ENCODE results near the gene GLG1. TPM values are rescaled to one million over a fixed set of nuclear protein-coding genes. Genes with fewer than 3 reads are reported as not detected.
A peak's percentile ranks its signal among the peaks of the same experiment; 100 is the strongest.
"Not testable (repeated sequence)": the region's sequence is repeated elsewhere in the genome, so short reads cannot be mapped to it uniquely, and the experiment has no call there.

Gene GLG1
- total RNA-seq, 1 experiment from 2014 or later: 117 TPM

DNA sequence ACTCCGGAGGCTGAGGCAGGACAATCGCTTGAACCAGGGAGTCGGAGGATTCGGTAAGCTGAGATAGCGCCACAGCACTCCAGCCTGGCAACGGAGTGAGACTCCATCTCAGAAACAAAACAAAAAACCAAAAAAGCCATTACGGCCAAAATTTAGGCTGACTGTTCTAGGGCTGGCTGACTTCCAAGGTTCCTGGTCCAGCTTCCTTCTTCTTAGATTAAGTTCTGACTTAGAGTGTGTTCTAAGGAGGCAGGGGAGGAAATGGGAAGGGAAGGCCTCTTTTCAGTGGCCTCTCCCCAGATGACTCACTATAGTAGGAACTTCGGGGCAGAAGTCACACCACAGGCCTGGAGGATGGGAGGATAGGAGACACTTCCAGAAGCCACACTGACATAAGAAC, 157.9 kb downstream of the GLG1 start:
- H3K4me1 ChIP-seq (replicated peaks; ENCODE audit: insufficient read depth): peaks cover 37% of the 10 kb centered on the region
- peaks cover 7% of the 10 kb centered on the region; the same call in 1 of the 2 replicates for H3K36me3 ChIP-seq (ENCODE audit: low read depth)
- H3F3A ChIP-seq (ENCODE audit: insufficient read depth, low read depth): peaks cover 28% of the 10 kb centered on the region; the same call in 1 of the 2 replicates
- intact Hi-C loops (cut with micrococcal nuclease; ENCODE audit: unreplicated experiment): loop anchor here (5.0 kb wide), 1 partner anchor 158 kb away; the partner anchor contains the start of gene GLG1
- ChIA-PET POLR2A (ENCODE audit: unreplicated experiment) (interaction anchor here (0.6 to 0.7 kb wide), 3 partner anchors 13 to 112 kb away, joined by 3 read pairs; no protein-coding TSS in a partner anchor), CTCF (interaction anchor here (0.6 kb wide), 2 partner anchors 26 to 276 kb away, joined by 3 to 9 read pairs; no protein-coding TSS in a partner anchor)
- no TSS peak for BruUV-seq (replicated peaks)
- peak; percentile 63 to 80 for DNase-seq
- H2AFZ ChIP-seq: no peak overlapping the region
- TF ChIP-seq EZH2 (IDR thresholded peaks at IDR 0.05; ENCODE audit: low read depth): no peak
- TF ChIP-seq, protein P1, sequence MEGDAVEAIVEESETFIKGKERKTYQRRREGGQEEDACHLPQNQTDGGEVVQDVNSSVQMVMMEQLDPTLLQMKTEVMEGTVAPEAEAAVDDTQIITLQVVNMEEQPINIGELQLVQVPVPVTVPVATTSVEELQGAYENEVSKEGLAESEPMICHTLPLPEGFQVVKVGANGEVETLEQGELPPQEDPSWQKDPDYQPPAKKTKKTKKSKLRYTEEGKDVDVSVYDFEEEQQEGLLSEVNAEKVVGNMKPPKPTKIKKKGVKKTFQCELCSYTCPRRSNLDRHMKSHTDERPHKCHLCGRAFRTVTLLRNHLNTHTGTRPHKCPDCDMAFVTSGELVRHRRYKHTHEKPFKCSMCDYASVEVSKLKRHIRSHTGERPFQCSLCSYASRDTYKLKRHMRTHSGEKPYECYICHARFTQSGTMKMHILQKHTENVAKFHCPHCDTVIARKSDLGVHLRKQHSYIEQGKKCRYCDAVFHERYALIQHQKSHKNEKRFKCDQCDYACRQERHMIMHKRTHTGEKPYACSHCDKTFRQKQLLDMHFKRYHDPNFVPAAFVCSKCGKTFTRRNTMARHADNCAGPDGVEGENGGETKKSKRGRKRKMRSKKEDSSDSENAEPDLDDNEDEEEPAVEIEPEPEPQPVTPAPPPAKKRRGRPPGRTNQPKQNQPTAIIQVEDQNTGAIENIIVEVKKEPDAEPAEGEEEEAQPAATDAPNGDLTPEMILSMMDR (conservative IDR thresholded peaks at IDR 0.05): no peak
- H3K9me2 ChIP-seq (ENCODE audit: insufficient read depth): no peaks in the 10 kb centered on the region
- H3K4me2 ChIP-seq: peak overlapping the region; percentile 29
- H3K27me3 ChIP-seq (ENCODE audit: insufficient read depth, low read depth): no peaks in the 10 kb centered on the region
- no peak overlapping the region for H3K4me3 ChIP-seq
- H4K20me1 ChIP-seq (ENCODE audit: insufficient read depth): no peaks in the 10 kb centered on the region
- H3K79me2 ChIP-seq (ENCODE audit: low read depth): no peaks in the 10 kb centered on the region
- peak overlapping the region; percentile 53 for H3K27ac ChIP-seq
- H3K9me3 ChIP-seq (ENCODE audit: insufficient read depth, low read depth): no peaks in the 10 kb centered on the region

DNA sequence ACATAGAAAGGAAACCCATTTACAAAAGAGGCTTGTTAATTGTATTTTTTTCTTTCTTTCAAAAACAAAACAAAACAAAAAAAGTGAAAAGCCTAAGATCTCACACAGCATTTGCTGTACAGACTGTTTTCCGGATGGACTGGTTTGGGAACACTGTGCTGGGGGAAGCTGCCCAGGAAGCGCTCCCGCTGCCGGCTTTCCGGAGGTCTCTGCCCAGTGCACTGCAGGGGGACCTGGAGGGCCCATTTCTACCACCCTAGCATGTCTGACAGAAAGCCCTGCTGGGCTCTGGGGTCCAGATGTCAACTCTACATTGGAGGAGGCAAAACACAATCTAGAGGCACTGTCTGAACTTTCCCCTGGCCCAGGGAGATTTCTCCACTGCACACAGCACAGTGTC, 159.3 kb downstream of the GLG1 start:
- intact Hi-C loops (cut with micrococcal nuclease; ENCODE audit: unreplicated experiment): loop anchor here (5.0 kb wide), 1 partner anchor 160 kb away; the partner anchor contains the start of gene GLG1
- Histone ChIP-seq H3K4me2 (no peak overlapping the region), H3K9me2 (ENCODE audit: insufficient read depth) (no peaks in the 10 kb centered on the region), H3K79me2 (ENCODE audit: low read depth) (no peaks in the 10 kb centered on the region), H3K36me3 (ENCODE audit: low read depth) (peaks cover 3% of the 10 kb centered on the region; the same call in 1 of the 2 replicates), H3F3A (ENCODE audit: insufficient read depth, low read depth) (peaks cover 28% of the 10 kb centered on the region; the same call in 1 of the 2 replicates), H4K20me1 (ENCODE audit: insufficient read depth) (no peaks in the 10 kb centered on the region), H3K4me3 (no peak overlapping the region), H3K4me1 (replicated peaks; ENCODE audit: insufficient read depth) (peaks cover 37% of the 10 kb centered on the region), H3K27me3 (ENCODE audit: insufficient read depth, low read depth) (no peaks in the 10 kb centered on the region), H2AFZ (no peak overlapping the region), H3K9me3 (ENCODE audit: insufficient read depth, low read depth) (no peaks in the 10 kb centered on the region), H3K27ac (no peak overlapping the region)
- BruUV-seq (replicated peaks): no TSS peak
- DNase-seq: no peak
- POLR2A ChIA-PET (ENCODE audit: unreplicated experiment): no interaction called here
- CTCF ChIA-PET: no interaction called here
- TF ChIP-seq EZH2 (IDR thresholded peaks at IDR 0.05; ENCODE audit: low read depth): no peak
- TF ChIP-seq, protein P1 (conservative IDR thresholded peaks at IDR 0.05): no peak

- Histone ChIP-seq H2AFZ (no peak overlapping the region), H3K36me3 (ENCODE audit: low read depth) (peaks cover 3% of the 10 kb centered on the region; the same call in 1 of the 2 replicates), H3K9me3 (ENCODE audit: insufficient read depth, low read depth) (no peaks in the 10 kb centered on the region), H3K4me3 (no peak overlapping the region), H4K20me1 (ENCODE audit: insufficient read depth) (no peaks in the 10 kb centered on the region), H3K4me2 (no peak overlapping the region), H3K27me3 (ENCODE audit: insufficient read depth, low read depth) (no peaks in the 10 kb centered on the region), H3K4me1 (replicated peaks; ENCODE audit: insufficient read depth) (peaks cover 37% of the 10 kb centered on the region), H3K79me2 (ENCODE audit: low read depth) (no peaks in the 10 kb centered on the region), H3K27ac (no peak overlapping the region), H3F3A (ENCODE audit: insufficient read depth, low read depth) (peaks cover 28% of the 10 kb centered on the region; the same call in 1 of the 2 replicates), H3K9me2 (ENCODE audit: insufficient read depth) (no peaks in the 10 kb centered on the region)
- no TSS peak for BruUV-seq (replicated peaks)
- CTCF ChIA-PET: no interaction called here
- DNase-seq: no peak
- intact Hi-C loops (cut with micrococcal nuclease; ENCODE audit: unreplicated experiment): loop anchor here (5.0 kb wide), 1 partner anchor 160 kb away; the partner anchor contains the start of gene GLG1
- TF ChIP-seq, protein P1 (conservative IDR thresholded peaks at IDR 0.05): no peak
- no peak for TF ChIP-seq EZH2 (IDR thresholded peaks at IDR 0.05; ENCODE audit: low read depth)
- POLR2A ChIA-PET (ENCODE audit: unreplicated experiment): no interaction called here
Measured at GRCh38 chr16:74446866-74447265, 160.0 kb downstream of the GLG1 start.

DNA sequence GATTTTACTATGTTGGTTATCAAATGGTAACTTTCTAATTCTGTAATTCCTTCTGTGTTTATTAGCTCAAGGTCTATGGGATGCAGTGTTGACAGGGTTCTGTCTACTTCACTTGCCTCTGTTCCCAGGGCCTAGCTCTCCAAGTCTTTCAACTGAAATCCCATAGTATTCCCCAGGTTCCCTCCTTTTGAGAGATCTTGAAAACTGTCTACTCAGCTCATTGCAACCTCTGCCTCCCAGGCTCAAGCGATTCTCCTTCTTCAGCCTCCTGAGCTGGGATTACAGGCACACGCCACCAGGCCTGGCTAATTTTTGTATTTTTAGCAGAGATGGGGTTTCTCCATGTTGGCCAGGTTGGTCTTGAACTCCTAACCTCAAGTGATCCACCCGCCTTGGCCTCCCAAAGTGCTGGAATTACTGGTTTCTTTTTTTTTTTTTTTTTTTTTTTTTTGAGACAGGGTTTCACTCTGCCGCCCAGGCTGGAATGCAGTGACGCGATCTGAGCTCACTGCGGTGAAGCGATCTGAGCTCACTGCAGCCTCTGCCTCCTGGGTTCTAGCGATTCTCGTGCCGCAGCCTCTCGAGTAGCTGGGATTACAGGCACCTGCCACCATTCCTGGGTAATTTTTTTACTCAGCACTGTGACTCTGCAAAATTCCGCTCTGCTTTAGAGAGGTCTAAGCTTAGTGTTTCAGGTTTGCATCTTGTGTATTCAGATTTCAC, 163.1 kb downstream of the GLG1 start:
- H3K27ac ChIP-seq; H3K27me3 ChIP-seq (ENCODE audit: insufficient read depth, low read depth); DNase-seq; intact Hi-C loops (cut with micrococcal nuclease; ENCODE audit: unreplicated experiment); H3K9me2 ChIP-seq (ENCODE audit: insufficient read depth); POLR2A ChIA-PET (ENCODE audit: unreplicated experiment); H3K36me3 ChIP-seq (ENCODE audit: low read depth); H3K9me3 ChIP-seq (ENCODE audit: insufficient read depth, low read depth); H3K79me2 ChIP-seq (ENCODE audit: low read depth); H3K4me3 ChIP-seq; BruUV-seq (replicated peaks); H2AFZ ChIP-seq; H3K4me2 ChIP-seq; H4K20me1 ChIP-seq (ENCODE audit: insufficient read depth): not testable (repeated sequence)
- CTCF ChIA-PET: interaction anchor here (0.7 kb wide), 1 partner anchor 1334 kb away, joined by 12 read pairs; no protein-coding TSS in a partner anchor
- H3K4me1 ChIP-seq (replicated peaks; ENCODE audit: insufficient read depth): peaks cover 14% of the 10 kb centered on the region
- peaks cover 11% of the 10 kb centered on the region; the same call in 1 of the 2 replicates for H3F3A ChIP-seq (ENCODE audit: insufficient read depth, low read depth)

Measured in PC-9 (cell line).